DMS79 (cell line): ENCODE data around the gene FAM228B.
A peak's percentile ranks its signal among the peaks of the same experiment; 100 is the strongest.
"Not testable (repeated sequence)": the region's sequence is repeated elsewhere in the genome, so short reads cannot be mapped to it uniquely, and the experiment has no call there.

Experiments
- DNase-seq: peaks from one replicate; lab custom pipeline; 2025; lab: John Stamatoyannopoulos, UW

The FAM228B gene

GRCh38 chr2:24123195-24123921 lies at the start of gene FAM228B, which contains the start of gene PFN4:
Gene FAM228B (plus strand): TSS chr2:24123469. CDS start chr2:24124362, 893 bp downstream.
Gene PFN4 (minus strand): TSS chr2:24123334. CDS start chr2:24122535, 799 bp downstream.
- peak; percentile 69 for DNase-seq

DNA sequence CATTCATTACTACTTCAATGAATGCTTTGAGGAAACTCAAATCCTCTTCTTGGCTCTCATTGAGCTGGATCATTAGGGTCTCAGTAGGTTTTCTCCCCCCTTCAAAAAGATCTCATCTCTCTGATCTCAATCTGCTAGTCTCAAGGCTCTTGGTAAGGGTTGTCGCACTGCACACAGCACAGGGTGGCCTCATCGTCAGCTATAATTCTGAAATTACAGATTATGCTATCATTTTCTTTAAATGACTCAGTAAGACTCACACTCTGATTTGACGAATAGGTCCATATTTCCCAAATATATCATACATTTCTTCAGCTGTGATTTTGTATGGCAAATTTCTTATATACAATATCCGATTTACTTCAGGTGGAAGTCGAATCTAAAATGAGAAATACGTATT lies 49.5 kb upstream of the FAM228B start:
- no peak for DNase-seq

DNA sequence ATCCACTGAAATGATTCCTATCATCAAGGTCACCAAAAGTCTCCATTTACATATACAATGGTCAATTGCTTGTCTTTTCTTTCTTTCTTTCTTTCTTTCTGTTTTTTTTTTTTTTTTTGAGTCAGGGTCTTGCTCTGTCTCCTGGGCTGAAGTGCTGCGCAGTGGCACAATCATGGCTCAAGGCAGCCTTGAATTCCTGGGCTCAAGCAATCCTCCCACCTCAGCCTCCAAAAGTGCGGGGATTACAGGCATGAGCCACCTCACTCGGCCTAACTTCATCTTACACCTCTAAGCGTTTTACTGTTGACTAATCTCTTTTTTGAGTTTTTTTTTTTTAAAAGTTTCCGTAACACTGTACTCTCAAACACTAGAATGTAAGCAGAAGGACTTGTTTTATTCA lies 48.0 kb upstream of the FAM228B start:
- no peak for DNase-seq

GRCh38 chr2:24075915-24076848 lies 47.1 kb upstream of the FAM228B start, which contains the start of gene SF3B6:
Gene SF3B6 (minus strand): TSS chr2:24076326. CDS start chr2:24076229, 97 bp downstream.
- peak; percentile 100 for DNase-seq

- DNase-seq: no peak
Measured at GRCh38 chr2:24076849-24077534, 46.3 kb upstream of the FAM228B start.

DNA sequence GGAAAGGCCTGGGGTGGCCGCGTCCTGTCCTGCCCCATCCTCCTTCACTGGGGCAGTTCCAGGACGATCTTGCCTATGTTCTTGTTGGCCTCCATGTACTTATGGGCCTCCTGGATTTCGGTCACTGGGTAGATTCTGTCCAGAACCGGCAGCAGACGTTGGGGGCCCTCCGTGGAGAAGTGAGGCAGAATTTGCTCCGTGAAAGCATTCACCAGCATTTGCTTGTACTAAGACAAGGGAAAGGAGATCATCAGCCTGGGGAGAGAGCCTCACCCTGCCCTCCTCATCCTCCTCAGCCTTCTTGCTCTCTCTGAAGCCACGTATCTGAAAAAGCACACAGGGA lies 45.8 kb upstream of the FAM228B start:
- DNase-seq: no peak

- no peak for DNase-seq
Measured at GRCh38 chr2:24077879-24078278, 45.4 kb upstream of the FAM228B start.

DNA sequence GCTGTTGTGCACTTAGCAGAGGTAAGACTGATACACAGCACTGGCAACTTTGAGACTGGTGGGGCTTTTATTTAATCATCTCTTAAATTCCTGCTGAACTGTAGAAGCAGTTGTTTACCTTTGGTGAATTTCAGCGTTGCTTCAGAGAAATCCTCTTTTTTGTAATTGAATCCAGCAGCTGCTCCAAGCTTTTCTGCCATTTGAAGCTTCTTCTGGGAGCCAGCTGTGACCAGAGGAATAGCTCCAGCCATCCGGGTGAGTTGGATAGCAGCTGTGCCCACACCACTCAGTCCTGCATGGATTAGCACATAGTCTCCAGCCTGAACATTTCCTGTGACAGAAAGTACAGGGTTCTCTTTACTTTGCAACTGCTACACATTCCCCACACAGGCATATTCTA lies 42.6 kb upstream of the FAM228B start:
- peak; percentile 83 for DNase-seq

GRCh38 chr2:24082787-24083566 lies 40.3 kb upstream of the FAM228B start:
- DNase-seq: no peak

GRCh38 chr2:24083567-24084385 lies 39.5 kb upstream of the FAM228B start:
- peak; percentile 95 for DNase-seq

GRCh38 chr2:24084386-24085199 lies 38.7 kb upstream of the FAM228B start, which contains the start of gene TP53I3:
Gene TP53I3 (minus strand): TSS chr2:24084834. CDS start chr2:24084326, 508 bp downstream.
- peak; percentile 93 for DNase-seq

DNA sequence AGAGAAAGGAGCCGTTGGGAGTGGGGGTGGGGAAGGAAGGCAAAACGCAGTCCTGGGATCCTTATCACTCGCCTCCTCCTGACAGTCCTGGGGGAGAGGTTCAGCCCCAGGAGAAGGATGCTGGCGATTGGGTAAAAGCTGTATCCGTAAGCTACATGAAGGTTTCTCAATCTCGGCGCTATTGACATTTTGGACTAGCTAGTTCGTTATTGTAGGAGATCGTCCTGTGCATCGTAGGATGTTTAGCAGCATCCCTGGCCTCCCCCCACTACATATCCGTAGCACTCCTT lies 38.1 kb upstream of the FAM228B start:
- no peak for DNase-seq

DNA sequence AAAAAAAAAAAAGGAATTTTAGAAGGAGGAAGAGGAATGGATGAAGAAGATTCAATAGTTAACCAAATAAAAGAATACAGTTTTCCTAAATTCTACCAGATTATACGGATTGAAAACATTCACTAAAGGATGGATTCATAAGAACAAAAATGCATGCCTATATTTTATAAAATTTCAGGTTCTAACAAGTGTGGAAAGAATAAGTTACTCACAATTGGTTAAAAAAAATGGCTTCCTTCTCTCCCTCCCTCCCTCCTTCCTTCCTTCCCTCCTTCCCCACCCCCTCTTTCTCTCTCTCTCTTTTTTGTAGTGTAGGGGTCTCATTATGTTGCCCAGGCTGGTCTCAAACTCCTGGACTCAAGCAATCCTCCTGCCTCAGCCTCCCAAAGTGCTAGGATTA lies 37.0 kb upstream of the FAM228B start:
- no peak for DNase-seq

DNA sequence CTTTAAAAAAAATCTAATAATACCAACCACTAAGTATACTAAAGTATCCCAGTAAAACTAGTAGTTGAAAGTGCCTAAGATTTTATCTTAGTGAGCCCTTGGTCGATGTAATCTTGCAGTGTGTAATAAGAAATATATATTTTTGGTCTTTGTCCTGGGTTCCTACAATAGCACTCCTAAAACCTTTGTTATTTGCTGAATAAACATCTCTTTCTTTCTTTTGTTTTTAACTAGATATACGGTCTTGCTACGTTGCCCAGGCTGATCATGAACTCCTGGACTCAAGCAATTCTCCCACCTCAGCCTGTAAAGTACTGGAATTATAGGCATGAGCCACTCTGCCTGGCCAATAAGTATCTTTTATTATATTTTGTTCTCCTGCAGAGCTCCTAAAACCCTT lies 36.2 kb upstream of the FAM228B start:
- no peak for DNase-seq

DNA sequence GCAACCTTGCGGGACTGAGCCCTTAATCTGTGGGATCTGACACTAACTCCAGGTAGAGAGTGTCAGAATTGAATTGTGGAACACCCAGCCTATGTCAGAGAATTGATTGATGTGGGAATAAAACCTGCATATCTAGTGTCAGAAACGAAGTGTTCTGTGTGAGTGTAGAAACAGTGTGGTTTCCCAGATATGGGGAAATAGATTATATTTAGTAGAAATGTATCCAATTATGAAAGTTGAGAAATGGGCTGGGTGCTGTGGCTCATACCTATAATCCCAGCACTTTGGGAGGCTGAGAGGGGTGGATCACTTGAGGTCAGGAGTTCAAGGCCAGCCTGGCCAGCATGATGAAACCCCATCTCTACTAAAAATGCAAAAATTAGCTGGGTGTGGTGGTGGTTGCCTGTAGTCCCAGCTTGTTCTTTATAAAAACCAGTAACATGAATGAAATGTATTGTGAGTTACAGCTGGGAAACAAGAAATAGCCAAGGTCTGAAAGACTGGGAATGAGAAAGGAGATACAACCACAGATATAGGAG lies 34.4 kb upstream of the FAM228B start:
- no peak for DNase-seq

GRCh38 chr2:24093270-24093669 lies 30.0 kb upstream of the FAM228B start:
- DNase-seq: not testable (repeated sequence)

- DNase-seq: not testable (repeated sequence)
Measured at GRCh38 chr2:24095171-24095677, 28.0 kb upstream of the FAM228B start.

DNA sequence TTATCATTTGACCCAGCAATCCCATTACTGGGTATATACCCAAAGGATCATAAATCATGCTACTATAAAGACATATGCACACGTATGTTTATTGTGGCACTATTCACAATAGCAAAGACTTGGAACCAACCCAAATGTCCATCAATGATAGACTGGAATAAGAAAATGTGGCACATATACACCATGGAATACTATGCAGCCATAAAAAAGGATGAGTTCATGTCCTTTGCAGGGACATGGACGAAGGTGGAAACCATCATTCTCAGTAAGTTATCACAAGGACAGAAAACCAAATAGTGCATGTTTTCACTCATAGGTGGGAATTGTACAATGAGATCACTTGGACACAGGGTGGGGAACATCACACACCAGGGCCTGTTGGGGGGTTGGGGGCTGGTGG lies 22.5 kb upstream of the FAM228B start:
- not testable (repeated sequence) for DNase-seq

DNA sequence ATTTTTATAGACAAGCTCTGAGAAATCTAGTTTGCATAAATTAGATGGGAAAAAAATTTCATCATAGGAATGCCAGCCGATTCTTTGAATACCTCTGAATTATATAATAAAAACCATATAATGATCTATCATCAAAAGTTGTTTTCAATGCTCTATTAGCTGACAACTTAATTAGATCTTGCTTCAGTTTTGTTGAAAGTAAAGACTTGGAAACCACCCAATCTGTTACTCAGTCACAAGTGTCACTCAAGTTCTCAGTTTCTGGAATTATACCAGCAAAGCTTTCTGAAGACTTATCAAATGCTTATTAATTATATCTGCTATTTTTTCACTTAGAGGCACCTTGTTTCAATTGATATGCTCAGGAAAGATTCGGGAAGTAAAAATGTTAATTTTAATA lies 21.3 kb upstream of the FAM228B start:
- no peak for DNase-seq
